Measurements from ENCODE around the gene OS9. TPM values are rescaled to one million over a fixed set of nuclear protein-coding genes. Genes with fewer than 3 reads are reported as not detected.
"Not testable (repeated sequence)": the region's sequence is repeated elsewhere in the genome, so short reads cannot be mapped to it uniquely, and the experiment has no call there.

Gene OS9
- total and polyA plus RNA-seq, 5 donors: 127 to 168 (median 147) TPM

DNA sequence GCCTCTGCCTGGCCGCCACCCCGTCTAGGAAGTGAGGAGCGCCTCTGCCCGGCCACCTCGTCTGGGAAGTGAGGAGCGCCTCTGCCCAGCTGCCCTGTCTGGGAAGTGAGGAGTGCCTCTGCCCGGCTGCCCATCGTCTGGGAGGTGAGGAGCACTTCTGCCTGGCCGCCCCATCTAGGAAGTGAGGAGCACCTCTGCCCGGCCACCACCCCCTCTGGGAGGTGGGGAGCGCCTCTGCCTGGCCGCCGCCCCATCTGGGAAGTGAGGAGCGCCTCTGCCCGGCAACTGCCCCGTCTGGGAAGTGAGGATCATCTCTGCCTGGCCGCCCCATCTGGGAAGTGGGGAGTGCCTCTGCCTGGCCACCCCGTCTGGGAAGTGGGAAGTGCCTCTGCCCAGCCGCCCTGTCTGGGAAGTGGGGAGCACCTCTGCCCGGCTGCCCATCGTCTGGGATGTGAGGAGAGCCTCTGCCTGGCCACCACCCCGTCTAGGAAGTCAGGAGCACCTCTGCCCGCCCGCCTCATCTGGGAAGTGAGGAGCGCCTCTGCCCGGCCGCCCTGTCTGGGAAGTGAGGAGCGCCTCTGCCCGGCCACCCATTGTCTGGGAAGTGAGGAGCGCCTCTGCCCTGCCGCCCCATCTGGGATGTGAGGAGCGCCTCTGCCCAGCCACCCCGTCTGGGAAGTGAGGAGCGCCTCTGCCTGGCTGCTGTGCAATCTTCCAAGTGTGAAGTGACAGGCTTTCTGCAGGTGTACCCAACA, 28.7 kb upstream of the OS9 start:
- H3K4me3 ChIP-seq (ENCODE audit: low read length); H3K27me3 ChIP-seq (ENCODE audit: control insufficient read depth, insufficient read depth); ATAC-seq; intact Hi-C loops (cut with DNase I); H3K4me1 ChIP-seq (ENCODE audit: control insufficient read depth, insufficient read depth, low read length); H3K27ac ChIP-seq (ENCODE audit: low read length); H3K9me3 ChIP-seq (ENCODE audit: control insufficient read depth, low read length): not testable (repeated sequence)
- peak in 1 of 3 donors; percentile 46 for DNase-seq
- 86% methylated on average over 34 of the region's 34 CpGs for WGBS

DNA sequence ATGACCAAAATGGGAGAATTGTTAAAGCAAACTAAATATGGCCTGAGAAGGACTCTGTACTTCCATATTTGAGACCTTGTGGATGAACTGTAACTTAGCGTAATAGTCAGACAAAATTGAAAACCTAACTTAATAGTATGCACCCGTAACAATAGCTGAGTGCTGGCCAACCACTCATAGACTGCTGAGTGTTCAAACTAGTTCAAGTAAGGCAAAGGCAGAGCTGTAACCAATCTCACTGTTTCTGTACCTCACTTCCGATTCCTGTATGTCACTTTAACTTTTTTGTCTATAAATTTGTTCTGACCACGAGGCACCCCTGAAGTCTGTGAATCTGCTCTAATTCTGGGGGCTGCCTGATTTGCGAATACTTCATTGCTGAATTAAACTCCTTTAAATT, 27.0 kb upstream of the OS9 start:
- 75% methylated on average over 5 of the region's 5 CpGs for WGBS
- DNase-seq (no peak), ATAC-seq (no peak)
- Histone ChIP-seq H3K27ac (ENCODE audit: low read length) (no peak overlapping the region), H3K4me1 (ENCODE audit: control insufficient read depth, insufficient read depth, low read length) (no peaks in the 10 kb centered on the region), H3K9me3 (ENCODE audit: control insufficient read depth, low read length) (no peaks in the 10 kb centered on the region), H3K4me3 (ENCODE audit: low read length) (no peak overlapping the region), H3K27me3 (ENCODE audit: control insufficient read depth, insufficient read depth) (no peaks in the 10 kb centered on the region)
- intact Hi-C loops (cut with DNase I): no loop called here

DNA sequence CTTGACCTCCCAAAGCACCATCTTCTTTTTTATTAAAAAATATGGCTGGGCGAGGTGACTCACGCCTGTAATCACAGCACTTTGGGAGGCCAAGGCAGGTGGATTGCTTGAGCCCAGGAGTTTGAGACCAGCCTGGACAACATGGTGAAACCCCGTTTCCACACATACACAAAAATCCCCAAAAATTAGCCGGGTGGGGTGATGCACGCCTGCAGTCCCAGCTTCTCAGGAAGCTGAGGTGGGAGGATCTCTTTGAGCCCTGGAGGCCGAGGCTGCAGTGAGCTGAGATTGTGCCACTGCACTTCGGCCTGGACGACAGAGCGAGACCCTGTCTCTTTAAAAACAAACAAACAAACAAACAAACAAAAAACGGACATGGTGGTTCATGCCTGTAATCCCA, 24.2 kb upstream of the OS9 start:
- ATAC-seq; H3K4me3 ChIP-seq (ENCODE audit: low read length); H3K4me1 ChIP-seq (ENCODE audit: control insufficient read depth, insufficient read depth, low read length); H3K27me3 ChIP-seq (ENCODE audit: control insufficient read depth, insufficient read depth); H3K9me3 ChIP-seq (ENCODE audit: control insufficient read depth, low read length); DNase-seq; H3K27ac ChIP-seq (ENCODE audit: low read length); intact Hi-C loops (cut with DNase I): not testable (repeated sequence)
- 84% methylated on average over 10 of the region's 10 CpGs for WGBS

DNA sequence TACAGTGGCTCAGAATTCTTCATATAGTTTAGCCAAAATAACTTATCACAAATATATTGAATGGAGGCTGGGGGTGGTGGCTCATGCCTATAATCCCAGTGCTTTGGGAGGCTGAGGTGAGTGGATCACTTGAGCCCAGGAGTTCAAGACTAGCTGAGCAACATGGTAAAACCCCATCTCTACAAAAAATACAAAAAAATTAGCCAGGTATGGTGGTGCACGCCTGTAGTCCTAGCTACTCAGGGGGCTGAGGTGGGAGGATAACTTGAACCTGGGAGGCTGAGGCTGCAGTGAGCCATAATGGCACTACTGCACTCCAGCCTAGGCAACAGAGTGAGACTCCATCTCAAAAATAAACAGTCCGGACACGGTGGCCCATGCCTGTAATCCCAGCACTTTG, 22.1 kb upstream of the OS9 start:
- intact Hi-C loops (cut with DNase I); H3K4me1 ChIP-seq (ENCODE audit: control insufficient read depth, insufficient read depth, low read length); H3K27me3 ChIP-seq (ENCODE audit: control insufficient read depth, insufficient read depth); H3K27ac ChIP-seq (ENCODE audit: low read length); ATAC-seq; H3K9me3 ChIP-seq (ENCODE audit: control insufficient read depth, low read length); DNase-seq; H3K4me3 ChIP-seq (ENCODE audit: low read length): not testable (repeated sequence)
- WGBS: 90% methylated on average over 3 of the region's 3 CpGs

DNA sequence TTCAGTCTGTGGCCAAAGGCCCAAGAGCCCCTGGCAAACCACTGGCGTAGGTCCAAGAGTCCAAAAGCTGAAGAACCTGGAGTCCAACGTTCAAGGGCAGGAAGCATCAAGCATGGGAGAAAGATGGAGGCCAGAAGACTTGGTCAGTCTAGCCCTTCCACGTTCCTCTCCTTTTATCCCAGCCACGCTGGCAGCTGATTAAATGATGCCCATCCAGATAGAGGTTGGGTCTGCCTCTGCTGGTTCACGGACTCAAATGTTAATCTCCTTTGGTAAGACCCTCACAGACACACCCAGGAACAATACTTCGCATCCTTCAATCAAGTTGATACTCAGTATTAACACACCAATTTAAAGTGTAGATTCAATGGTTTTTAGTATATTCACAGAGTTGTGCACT, 21.1 kb upstream of the OS9 start:
- H3K4me3 ChIP-seq (ENCODE audit: low read length): no peak overlapping the region
- no peaks in the 10 kb centered on the region for H3K4me1 ChIP-seq (ENCODE audit: control insufficient read depth, insufficient read depth, low read length)
- no peaks in the 10 kb centered on the region for H3K27me3 ChIP-seq (ENCODE audit: control insufficient read depth, insufficient read depth)
- ATAC-seq (no peak), DNase-seq (no peak)
- no peaks in the 10 kb centered on the region for H3K9me3 ChIP-seq (ENCODE audit: control insufficient read depth, low read length)
- intact Hi-C loops (cut with DNase I): no loop called here
- H3K27ac ChIP-seq (ENCODE audit: low read length): no peak overlapping the region
- WGBS: 75% methylated on average over 6 of the region's 6 CpGs

DNA sequence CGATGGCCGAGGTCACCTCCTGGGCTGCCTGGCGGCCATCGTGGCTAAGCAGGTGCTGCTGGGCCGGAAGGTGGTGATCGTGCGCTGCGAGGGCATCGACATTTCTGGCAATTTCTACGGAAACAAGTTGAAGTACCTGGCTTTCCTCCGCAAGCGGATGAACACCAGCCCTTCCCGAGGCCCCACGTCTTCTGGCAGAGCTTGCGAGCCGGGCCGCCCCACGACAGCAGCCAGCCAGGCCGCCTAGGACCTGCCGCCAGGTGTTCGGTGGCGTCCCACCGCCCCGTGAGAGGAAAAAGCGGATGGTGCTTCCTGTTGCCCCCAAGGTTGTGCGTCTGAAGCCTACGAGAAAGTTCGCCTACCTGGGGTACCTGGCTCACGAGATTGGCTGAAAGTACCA, 19.2 kb upstream of the OS9 start:
- Histone ChIP-seq H3K4me3 (ENCODE audit: low read length) (no peak overlapping the region), H3K4me1 (ENCODE audit: control insufficient read depth, insufficient read depth, low read length) (no peaks in the 10 kb centered on the region), H3K9me3 (ENCODE audit: control insufficient read depth, low read length) (no peaks in the 10 kb centered on the region), H3K27ac (ENCODE audit: low read length) (no peak overlapping the region), H3K27me3 (ENCODE audit: control insufficient read depth, insufficient read depth) (no peaks in the 10 kb centered on the region)
- DNase-seq (no peak), ATAC-seq (no peak)
- 89% methylated on average over 29 of the region's 29 CpGs for WGBS
- intact Hi-C loops (cut with DNase I): no loop called here

DNA sequence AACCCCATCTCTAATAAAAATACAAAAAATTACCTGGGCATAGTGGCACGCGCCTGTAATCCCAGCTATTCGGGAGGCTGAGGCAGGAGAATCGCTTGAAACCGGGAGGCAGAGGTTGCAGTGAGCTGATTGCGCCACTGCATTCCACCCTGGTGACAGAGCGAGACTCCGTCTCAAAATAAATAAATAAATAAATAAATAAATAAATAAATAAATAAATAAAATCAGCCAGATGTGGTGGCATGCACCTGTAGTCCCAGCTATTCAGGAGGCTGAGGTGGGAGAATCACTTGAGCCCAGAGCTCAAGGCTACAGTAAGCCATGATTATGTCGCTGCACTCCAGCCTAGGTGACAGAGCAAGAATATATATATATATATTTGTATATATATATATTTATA, 16.0 kb upstream of the OS9 start:
- ATAC-seq; H3K9me3 ChIP-seq (ENCODE audit: control insufficient read depth, low read length); H3K4me3 ChIP-seq (ENCODE audit: low read length); H3K27me3 ChIP-seq (ENCODE audit: control insufficient read depth, insufficient read depth); intact Hi-C loops (cut with DNase I); DNase-seq; H3K4me1 ChIP-seq (ENCODE audit: control insufficient read depth, insufficient read depth, low read length); H3K27ac ChIP-seq (ENCODE audit: low read length): not testable (repeated sequence)
- 91% methylated on average over 9 of the region's 9 CpGs for WGBS

DNA sequence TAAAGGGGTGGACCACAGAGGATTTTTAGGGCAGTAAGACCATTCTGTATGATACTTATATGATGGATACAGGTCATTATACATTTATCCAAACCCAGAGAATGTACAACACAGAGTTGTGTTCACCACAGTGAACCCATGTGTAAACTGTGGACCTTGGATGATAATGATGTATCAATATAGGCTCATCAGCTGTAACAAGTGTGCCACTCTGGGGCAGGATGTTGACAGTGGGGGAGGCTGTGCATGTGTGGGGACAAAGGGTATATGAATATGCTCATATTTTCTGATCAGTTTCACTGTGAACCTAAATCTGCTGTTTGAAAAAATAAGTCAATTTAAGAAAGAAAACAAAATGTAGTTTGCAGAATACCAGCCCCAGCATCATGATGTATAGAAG, 14.2 kb upstream of the OS9 start:
- no peak overlapping the region for H3K27ac ChIP-seq (ENCODE audit: low read length)
- H3K4me1 ChIP-seq (ENCODE audit: control insufficient read depth, insufficient read depth, low read length): no peaks in the 10 kb centered on the region
- H3K9me3 ChIP-seq (ENCODE audit: control insufficient read depth, low read length): no peaks in the 10 kb centered on the region
- DNase-seq: no peak
- H3K4me3 ChIP-seq (ENCODE audit: low read length): no peak overlapping the region
- no peaks in the 10 kb centered on the region for H3K27me3 ChIP-seq (ENCODE audit: control insufficient read depth, insufficient read depth)
- no peak for ATAC-seq
- intact Hi-C loops (cut with DNase I): no loop called here

DNA sequence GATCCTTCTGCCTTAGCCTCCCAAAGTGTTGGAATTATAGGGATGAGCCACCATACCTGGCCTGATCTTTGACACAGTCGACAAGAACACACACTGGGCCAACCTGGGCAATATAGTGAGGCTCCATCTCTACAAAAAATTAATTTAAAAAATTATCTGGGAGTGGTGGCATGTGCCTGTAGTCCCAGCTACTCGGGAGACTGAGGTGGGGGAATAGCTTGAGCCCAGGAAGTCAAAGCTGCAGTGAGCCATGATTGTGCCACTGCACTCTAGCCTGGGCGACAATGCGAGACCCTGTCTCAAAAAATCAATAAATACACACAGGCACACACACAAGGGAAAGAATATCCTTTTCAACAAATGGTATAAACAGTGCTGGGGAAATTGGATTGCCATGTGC, 6.1 kb upstream of the OS9 start:
- ATAC-seq (no peak), DNase-seq (no peak)
- WGBS: 72% methylated on average over 4 of the region's 4 CpGs
- Histone ChIP-seq H3K4me3 (ENCODE audit: low read length) (no peak overlapping the region), H3K27me3 (ENCODE audit: control insufficient read depth, insufficient read depth) (peaks cover 4% of the 10 kb centered on the region), H3K9me3 (ENCODE audit: control insufficient read depth, low read length) (no peaks in the 10 kb centered on the region), H3K4me1 (ENCODE audit: control insufficient read depth, insufficient read depth, low read length) (no peaks in the 10 kb centered on the region), H3K27ac (ENCODE audit: low read length) (no peak overlapping the region)
- intact Hi-C loops (cut with DNase I): no loop called here

DNA sequence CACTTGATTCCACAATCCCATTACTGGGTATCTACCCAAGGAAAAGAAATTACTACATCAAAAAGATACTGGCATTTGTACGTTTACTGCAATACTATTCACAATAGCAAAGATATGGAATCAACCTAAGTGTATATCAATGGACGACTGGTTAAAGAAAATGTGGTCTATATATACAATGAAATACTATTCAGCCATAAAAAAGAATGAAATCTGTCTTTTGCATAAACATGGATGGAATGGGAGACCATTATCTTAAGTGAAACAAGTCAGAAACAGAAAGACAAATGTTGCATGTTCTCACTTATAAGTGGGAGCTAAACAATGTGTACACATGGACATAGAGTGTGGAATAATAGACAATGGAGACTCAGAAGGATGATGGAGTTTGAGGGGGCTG, 5.0 kb upstream of the OS9 start:
- WGBS: 50% methylated on average over 2 of the region's 2 CpGs
- ATAC-seq (no peak), DNase-seq (no peak)
- H3K27ac ChIP-seq (ENCODE audit: low read length): no peak overlapping the region
- no peaks in the 10 kb centered on the region for H3K9me3 ChIP-seq (ENCODE audit: control insufficient read depth, low read length)
- no peaks in the 10 kb centered on the region for H3K4me1 ChIP-seq (ENCODE audit: control insufficient read depth, insufficient read depth, low read length)
- no peak overlapping the region for H3K4me3 ChIP-seq (ENCODE audit: low read length)
- intact Hi-C loops (cut with DNase I): no loop called here
- peaks cover 4% of the 10 kb centered on the region for H3K27me3 ChIP-seq (ENCODE audit: control insufficient read depth, insufficient read depth)

DNA sequence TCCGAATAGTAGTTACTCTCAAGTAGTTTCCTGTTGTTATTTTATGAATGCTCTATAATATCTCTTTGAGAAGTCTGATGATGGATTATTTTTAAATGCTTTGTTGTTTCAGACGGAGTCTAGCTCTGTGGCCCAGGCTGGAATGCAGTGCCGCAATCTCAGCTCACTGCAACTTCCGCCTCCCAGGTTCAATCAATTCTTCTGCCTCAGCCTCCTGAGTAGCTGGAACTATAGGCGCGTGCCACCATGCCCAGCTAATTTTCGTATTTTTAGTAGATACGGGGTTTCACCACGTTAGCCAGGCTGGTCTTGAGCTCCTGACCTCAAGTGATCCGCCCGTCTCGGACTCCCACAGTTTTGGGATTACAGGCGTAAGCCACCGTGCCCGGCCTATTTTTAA, 1.4 kb upstream of the OS9 start:
- H3K4me1 ChIP-seq (ENCODE audit: control insufficient read depth, insufficient read depth, low read length): peaks cover 3% of the 10 kb centered on the region
- 91% methylated on average over 15 of the region's 15 CpGs for WGBS
- H3K27me3 ChIP-seq (ENCODE audit: control insufficient read depth, insufficient read depth): peaks cover 4% of the 10 kb centered on the region
- intact Hi-C loops (cut with DNase I): no loop called here
- no peak for DNase-seq
- H3K4me3 ChIP-seq (ENCODE audit: low read length): no peak overlapping the region
- ATAC-seq: no peak
- H3K9me3 ChIP-seq (ENCODE audit: control insufficient read depth, low read length): no peaks in the 10 kb centered on the region
- H3K27ac ChIP-seq (ENCODE audit: low read length): no peak overlapping the region

DNA sequence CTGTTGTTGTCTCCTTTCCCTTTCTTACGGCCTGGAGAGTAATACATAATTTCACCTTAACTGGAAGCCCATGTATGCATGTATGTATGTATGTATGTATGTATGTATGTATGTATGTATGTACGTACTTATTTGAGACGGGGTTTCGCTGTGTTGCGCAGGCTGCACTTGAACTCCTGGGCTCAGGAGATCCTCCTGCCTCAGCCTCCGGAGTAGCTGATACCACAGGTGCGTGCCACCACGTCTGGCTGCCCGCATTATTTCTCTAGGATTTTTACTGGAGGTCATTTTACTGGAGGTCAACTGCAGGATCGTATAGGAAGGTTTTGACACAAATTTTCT, 644 bp upstream of the OS9 start:
- DNase-seq: no peak
- intact Hi-C loops (cut with DNase I): no loop called here
- Histone ChIP-seq H3K9me3 (ENCODE audit: control insufficient read depth, low read length) (no peaks in the 10 kb centered on the region), H3K4me3 (ENCODE audit: low read length) (peak overlapping the region; percentile 33), H3K4me1 (ENCODE audit: control insufficient read depth, insufficient read depth, low read length) (peaks cover 3% of the 10 kb centered on the region), H3K27me3 (ENCODE audit: control insufficient read depth, insufficient read depth) (no peaks in the 10 kb centered on the region), H3K27ac (ENCODE audit: low read length) (peak overlapping the region; percentile 70)
- peak; percentile 1 to 3 for ATAC-seq
- WGBS: 45% methylated on average over 10 of the region's 10 CpGs
